T-helper 22 cell (primary cell): ENCODE results near the gene RIC1.
"Not testable (repeated sequence)": the region's sequence is repeated elsewhere in the genome, so short reads cannot be mapped to it uniquely, and the experiment has no call there.

ENCODE experiments used
- DNase-seq: peaks from one replicate; pipeline ENCODE4 v3.0.0-alpha.2; 2020; ENCODE audit warnings: low read depth

RIC1 gene

DNA sequence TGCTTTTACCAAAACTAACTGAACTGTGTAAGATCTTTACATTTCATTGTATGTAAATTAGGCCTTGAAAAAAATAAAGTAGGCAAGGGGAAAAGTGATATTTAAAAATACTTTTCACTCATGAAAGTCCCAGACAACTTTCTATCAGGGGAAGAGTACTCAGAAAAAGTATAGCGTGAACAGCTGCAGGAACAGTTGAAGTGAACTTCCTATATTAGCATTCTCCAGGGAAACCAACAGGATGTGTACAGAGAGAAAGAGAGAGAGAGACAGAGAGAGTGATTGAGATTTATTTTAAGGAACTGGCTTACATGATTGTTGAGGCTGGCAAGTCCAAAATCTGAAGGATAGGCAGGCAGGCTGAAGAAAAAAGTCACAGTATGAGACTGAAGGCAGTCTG lies 162.0 kb downstream of the RIC1 start:
- DNase-seq: no peak

DNA sequence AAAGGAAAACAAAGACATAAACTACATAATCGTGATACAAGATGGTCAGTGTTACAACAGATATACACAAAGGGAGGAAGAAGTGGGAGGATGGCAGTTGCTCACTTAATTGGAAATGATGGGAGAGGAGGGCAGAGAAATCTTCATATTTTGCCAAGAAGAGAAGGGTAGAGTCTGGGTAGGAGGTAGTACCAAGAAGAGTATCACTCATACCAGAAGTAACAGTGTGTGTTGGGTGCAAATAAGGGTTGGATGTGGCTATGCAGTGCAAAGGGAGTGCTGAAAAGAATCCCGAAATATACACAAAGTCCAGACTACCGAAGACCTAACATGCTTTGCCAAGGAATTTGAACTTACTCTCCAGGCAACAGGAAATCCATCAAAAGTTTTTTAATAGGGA lies 163.0 kb downstream of the RIC1 start:
- no peak for DNase-seq

DNA sequence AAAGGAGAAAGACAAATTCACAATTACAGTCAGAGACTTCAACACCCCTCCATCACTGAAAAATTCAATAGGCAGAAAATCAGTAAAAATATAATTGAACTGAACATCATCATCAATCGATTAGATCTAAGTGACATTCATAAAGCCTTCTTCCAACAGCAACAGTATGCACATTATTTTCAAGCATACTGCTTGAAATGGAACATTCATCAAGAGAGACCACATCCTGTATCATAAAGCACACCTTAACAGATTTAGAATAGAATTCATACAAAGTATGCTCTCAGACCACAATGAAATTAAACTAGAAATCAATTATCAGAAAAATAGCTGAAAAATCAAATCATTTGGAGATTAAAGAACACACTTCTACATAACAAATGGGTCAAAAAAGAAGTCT lies 164.9 kb downstream of the RIC1 start:
- DNase-seq: no peak

DNA sequence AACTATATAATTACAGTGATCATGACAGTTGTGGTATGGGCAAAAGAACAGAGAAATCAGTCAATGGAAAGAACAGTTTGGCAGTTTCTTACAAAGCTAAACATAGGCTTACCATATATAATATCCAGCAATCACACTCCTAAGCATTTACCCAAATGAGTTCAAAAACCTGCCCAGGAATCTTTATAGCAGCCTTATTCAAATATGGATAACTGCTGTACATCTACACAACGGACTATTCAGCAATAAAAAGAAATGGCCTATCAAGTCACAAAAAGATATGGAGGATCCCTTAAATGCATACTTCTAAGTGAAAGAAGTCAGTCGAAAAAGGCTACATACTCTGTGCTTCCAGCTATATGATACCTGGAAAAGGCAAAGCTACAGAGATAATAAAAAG lies 167.4 kb downstream of the RIC1 start:
- DNase-seq: no peak

DNA sequence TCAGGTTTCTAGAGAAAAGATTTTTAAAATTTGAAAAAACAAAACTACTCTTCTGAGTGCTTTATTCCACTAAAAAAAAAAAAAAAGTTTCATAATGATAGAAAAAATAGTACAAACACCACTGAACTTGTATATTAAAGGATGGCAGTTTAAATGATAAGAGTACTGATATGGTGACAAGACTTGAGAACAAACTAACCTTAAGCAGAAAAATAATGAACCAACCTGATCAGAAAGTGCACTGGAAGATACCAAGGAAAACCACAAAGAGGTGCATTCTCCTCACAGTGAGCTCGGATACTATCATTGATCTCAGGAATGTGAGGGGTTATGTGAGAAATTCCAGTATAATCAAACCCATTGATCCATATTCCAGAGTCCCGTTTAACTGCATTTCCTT lies 169.7 kb downstream of the RIC1 start:
- DNase-seq: no peak

DNA sequence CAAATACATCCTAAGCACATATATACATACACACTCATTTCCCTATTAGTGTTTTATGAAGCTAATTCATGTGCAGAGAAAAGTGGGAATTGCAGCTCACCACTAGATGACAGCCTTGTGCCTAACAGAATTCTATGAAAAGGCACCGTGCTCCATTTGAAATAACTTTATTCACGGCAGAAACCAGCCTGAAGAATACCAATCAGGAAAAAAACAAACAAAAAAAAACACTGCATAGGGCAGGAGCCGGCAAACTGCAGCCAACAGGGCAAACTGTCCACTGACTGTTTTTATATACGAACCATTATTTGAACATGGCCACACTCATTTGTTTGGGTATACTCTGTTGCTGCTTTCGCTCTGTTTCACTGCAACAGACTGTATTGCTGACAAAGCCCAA lies 170.4 kb downstream of the RIC1 start:
- no peak for DNase-seq

DNA sequence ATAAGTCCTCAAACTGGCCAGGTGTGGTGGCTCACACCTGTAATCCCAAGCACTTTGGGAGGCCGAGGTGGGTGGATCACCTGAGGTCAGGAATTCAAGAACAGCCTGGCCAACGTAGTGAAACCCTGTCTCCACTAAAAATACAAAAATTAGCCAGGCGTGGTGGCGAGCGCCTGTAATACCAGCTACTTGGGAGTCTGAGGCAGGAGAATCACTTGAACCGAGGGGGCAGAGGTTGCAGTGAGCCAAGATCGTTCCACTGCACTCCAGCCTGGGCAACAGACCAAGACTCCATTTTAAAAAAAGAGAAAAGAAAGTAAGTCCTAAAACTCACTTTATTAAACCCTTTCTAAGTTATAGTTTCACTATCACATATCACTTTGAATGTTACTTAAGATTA lies 171.5 kb downstream of the RIC1 start:
- not testable (repeated sequence) for DNase-seq

DNA sequence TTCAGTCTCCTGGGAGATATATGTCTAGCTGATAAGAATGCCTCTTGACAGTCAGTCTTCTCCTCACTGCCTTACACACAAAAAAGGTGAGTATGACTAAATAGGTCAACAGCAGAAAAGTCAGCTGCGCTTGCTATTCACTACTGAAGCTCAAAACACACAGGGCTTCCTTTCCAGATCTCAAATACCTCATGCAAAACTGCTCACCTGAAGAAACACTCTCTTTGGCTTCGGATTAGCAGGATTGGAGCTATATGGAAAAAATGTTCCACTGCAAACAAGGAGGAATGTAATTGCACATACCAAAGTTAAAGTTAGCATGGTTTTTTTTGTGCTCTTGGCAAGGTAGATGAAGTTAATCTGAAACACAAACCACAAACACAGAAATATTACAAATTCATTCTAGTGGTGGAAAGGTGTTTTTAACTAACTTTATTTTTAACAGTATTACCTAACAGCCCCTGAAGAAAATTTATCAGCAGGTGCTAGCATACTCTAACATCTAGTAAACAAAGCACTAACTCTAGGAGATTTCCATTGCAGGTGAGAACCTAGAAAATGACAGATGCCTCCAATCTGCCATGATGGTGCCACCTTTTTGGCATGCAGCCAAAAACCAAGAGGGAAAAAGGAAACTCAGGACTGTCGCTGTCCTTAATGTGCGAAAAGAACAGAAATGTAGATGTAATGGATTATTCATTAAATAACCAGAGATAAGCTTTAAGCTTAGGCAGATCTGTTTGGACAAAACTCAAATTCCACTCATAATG lies 172.2 kb downstream of the RIC1 start:
- DNase-seq: no peak

DNA sequence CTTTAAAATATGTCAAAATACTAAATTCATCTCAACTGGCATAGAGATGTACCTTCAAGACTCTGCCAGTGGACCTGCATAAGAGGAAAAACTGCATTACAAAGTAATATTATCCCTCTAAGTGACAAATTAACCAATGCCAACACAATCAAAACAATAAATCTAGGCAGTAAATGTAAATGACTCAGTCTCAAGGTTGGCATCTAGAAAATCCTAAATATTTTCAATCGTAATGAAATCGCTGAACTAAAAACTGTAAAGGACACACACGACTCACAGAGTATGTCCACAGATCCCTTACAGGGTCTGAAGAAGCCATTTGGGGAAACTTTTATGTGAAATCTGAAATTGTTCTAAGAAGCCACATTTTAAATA lies 172.8 kb downstream of the RIC1 start:
- no peak for DNase-seq

DNA sequence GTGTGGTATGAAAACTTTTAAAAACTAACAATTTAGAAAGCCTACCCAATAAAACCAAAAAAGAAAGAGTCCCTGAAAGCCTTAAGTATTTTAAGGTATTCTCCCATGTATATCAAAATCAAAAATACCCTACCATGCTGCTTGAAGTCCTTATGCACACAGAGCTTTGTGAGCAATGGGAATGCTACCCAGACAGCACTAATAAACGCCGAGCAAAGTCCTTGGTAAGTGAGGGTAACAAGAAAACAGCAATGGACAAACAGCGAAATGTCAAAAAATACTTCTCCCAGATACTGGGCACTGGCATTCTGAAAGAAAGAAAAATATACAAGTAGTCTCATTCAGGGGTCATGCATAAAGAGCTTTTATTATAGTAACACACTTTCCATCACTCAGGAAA lies 176.6 kb downstream of the RIC1 start:
- DNase-seq: no peak

DNA sequence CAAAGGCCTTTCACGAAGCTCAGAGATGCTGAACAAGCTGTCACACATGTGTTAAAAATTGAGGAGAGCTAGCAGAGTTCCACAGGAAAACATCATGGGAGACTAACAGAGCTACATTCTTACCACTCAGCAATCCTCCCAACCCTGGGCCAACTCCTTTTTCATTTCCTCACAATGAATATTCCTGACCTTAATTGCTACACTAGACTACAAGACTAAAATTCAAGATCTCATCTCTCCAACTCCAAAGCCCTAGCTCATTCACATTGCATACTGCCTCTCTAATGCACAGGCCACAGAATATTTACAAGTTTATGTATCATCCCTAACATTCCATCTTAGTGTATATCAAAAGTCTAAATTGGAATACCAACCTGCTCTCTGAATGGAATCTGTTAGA lies 182.8 kb downstream of the RIC1 start:
- DNase-seq: no peak

DNA sequence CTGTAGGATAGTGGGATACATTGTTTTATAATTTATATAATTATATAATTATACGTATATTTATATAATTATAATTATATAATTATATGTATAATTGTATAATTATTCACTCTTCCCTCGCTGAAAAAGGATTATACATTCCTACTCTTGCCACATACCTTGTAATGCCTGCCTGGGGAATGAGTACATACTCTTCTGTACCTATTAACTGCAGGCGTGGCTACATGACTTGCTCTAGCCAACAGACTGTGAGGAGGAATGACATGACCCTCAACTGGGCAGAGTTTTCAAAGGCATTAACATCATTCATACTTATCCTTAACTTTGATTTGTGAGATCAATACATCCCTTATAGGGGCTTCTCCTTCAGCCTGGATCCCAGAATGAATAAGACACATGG lies 184.9 kb downstream of the RIC1 start:
- no peak for DNase-seq

DNA sequence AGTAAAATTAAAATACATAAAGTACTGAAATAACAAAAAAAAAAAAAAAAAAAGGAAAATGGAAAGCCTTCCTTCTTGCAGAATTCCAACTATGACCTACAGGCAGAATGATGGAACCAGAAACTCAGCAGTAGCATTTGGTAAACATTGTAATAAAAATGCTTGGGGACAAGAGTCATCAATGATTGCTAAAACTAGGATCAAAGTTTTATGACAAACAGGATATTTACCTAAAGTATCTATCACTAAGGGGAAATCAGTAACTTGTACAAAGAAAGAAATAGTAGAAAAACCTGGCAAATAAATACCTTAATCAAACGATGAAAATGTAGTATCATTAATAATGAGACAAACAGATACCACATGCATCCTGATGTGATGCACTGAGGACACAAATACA lies 186.6 kb downstream of the RIC1 start:
- no peak for DNase-seq

DNA sequence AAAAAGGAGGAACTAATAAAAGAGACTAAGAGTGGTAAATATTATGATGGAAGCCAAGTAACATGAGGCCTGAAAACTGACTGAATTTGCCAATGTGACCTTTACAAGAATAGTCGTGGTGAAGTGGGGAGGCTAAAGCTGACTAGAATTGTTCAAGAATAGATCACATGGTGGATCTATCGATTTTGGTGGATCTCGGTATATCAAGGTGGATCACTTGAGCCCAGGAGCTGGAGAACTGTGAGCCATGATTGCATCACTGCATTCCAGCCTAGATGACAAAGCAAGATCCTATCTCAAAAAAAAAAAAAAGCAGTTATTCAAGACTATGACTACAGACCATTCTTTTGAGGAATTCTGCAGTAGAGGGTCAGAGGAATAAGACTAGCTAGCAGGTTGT lies 189.0 kb downstream of the RIC1 start:
- DNase-seq: no peak

DNA sequence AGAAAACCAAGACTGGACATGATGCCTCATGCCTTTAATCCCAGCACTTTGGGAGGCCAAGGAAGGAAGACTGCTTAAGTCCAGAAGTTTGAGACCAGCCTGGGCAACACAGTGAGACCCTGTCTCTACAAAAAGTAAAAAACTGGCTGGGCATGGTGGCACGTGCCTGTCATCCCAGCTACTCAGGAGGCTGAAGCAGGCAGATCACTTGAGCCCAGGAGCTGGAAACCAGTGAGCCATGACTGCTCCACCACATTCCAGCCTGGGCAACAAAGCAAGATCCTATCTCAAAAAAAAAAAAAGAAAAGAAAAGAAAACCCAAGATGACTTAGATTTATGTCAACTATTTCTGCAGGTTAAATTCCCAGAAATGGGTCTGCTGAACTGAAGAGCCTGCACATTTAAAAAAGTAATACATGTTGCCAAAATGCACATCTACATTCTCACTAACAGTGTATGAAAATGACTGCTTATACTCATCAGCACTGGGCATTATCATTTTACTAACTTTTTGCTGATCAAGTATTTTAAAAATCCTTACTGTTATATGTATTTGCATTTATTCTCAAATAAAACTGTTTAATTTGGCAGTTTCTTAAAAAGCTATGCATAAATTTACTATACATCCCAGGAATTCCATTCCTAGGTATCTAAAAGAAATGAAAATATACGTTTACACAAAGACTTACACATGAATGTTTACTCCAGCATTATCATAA lies 189.7 kb downstream of the RIC1 start:
- no peak for DNase-seq

DNA sequence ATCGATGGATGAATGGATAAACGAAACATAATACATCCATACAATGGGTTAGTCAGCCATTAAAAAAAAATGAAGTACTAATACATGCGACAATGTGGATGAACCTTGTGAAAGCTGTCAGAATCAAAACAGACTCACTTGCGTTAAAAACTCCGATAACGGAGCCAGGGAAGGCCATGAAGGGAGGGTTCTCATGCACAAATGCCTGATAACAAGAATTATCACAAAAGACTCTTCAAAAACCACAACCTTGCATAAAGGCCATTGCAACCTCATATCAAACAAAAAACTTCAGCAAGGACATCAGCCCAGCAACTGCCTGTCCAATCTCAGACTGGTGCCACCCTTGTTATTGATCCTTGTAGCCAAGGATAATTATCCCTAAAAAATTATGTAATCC lies 190.3 kb downstream of the RIC1 start:
- DNase-seq: no peak

DNA sequence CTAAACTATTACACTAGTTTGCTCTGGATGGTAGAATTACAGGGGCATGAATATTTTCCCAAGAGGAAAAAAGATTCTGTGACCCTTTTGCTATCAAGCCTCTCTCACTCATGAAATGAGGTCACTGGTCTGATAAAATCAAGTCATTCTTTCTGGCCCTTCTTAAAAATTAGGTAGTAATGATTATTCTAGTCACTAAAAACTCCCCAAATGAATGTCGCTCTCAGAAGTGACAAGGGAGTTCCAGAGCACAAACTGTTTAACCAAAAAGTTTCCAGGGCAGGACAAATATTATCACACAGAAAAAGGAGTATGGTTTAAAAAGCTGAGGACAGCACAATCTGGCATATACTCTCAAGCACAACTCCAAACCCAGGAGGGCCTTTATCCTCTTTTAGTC lies 191.5 kb downstream of the RIC1 start:
- DNase-seq: no peak

DNA sequence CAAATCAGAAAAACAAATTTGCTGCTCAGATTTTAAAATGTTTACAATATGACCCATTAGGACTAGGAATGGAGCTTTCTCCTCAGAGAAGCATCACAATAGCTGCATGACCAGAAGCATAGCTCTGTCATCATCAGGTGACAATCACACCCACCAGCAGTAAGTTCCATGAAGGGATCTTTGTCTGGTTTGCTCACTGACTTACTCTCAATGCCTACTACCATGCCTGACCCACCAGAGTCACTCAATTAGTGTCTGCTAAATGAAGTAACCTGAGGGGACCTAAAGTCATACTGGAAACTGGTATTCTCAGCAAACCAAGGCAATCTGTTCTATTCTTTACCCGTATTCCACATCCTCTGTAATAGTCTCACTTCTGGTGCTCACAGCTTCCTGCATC lies 196.3 kb downstream of the RIC1 start:
- DNase-seq: no peak
